NCI-H748 (cell line): ENCODE measurements around the gene PXMP4.

Experiments
- DNase-seq: peaks from one replicate; lab custom pipeline; 2025; ENCODE audit not compliant: unreplicated experiment; lab: John Stamatoyannopoulos, UW

Gene PXMP4

GRCh38 chr20:33685328-33686099, 34.6 kb downstream of the PXMP4 start:
- peak; percentile 83 for DNase-seq

DNA sequence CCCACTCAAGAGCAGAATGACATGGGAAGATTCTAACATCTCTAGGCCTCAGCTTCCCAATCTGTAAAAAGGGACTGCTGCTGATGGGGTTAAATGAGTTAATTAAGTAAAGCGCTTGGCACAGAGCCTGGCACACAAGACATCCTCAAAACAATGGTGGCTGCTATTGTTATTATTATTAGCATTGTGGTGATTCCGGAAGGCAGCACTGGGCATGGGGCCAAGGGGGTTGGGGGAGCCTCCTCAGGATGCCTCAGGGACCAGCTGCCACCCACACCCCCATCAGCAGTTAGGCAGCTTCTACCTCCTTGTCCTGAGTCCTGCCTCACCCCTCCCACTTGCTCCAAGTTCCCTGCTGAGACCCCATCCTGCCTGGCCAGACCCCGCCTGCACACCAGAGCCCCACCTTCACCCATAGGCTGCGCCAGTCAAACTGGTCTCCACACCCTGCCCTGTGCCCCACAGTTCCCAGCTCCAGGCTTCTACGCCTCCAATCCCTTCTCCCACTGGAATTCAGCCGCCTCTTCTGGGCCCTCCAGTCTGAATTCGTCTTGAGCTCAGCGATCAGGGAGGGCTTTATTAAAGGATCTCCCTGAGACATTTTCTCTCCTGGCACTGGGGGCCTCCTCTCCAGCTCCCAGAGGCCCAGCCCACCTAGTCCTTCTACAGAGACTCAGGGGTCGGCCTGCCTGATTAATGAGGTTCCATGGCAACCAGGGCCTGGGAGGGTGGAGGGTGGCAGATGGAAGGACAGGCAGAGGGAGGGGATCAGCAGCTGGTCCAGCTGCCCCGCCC, 35.4 kb downstream of the PXMP4 start:
- DNase-seq: peak; percentile 76

- DNase-seq: no peak
Observed at GRCh38 chr20:33681728-33682353, 38.3 kb downstream of the PXMP4 start.

GRCh38 chr20:33681288-33681687, 38.8 kb downstream of the PXMP4 start:
- DNase-seq: no peak

DNA sequence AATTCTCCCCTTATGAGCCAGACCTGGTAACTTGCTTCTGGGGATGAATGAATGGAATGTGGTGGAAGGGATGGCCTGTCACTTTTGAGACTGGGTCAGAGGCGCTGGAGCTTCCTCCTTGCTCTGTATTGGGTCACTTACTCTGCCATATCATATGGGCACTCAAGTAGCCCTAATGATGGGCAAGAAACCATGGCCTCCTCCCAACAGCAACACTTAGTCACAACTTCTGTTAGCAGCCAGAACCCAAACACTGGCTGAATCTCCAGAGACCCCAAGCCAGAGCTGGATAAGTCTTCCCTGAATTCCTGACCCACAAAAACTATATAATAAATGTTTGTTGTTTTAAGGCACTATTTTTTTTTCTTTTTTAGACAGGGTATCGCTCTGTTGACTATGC, 39.4 kb downstream of the PXMP4 start:
- DNase-seq: no peak

GRCh38 chr20:33679758-33680485, 40.2 kb downstream of the PXMP4 start:
- no peak for DNase-seq

GRCh38 chr20:33677991-33678702, 42.0 kb downstream of the PXMP4 start:
- DNase-seq: no peak

GRCh38 chr20:33676652-33677645, 43.2 kb downstream of the PXMP4 start:
- DNase-seq: no peak

DNA sequence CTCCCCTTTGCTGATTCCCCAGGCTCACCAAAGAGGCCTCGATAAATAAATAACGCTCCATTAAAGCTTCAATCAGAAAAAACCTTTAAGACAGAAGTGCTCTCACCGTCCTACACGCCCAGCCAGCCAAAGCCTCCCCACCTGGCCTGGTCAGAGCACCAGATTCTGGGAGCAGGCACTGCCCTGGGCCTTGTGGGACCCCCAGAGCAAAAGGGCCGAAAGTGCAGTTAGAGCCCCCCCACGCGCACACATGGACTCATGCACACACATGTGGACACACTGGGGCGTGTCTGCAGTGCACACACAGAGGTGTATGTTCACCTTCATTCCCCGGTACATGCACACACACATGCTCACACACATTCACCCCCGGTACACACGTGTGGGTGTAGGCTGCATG, 44.0 kb downstream of the PXMP4 start:
- no peak for DNase-seq

DNA sequence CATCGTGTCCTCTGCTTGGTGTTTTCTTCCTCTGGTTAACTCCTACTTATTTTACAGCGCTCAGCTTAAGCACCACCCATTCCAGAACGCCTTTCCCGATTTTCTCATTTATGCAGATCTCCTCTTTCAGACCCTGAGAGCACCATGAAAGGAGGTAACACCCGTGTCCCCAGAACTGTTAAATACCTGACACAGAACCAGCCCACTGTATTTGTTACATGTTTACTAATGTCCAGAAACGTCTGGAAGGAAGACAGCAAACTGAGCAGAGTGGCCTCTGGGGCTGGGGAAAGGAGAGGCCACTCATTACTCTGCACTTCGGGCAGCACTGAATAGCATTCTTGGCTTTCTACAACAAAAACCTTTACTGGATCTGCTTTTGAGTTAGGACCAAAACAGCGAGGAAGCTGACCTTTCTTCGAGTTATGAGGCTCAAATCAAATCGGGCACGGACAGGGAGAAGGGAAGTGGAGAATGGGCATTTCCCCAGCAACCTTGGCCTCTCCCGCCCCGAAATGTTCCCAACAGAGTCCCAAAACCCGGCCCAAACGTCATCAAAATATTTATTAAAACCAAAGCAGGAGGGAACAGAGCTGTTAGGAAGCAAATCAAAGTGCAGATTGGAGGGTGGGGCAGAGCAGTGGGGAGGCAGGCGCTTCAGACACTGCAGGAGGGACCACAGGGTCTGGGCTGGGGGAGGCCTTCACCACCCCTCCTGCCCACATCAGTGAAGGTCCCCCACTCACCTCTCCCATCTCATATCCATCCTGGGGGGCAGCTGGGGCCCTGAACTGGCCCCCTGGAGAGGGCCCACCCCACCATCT, 44.8 kb downstream of the PXMP4 start:
- DNase-seq: peak; percentile 48

- DNase-seq: peak; percentile 82
Observed at GRCh38 chr20:33674294-33675135, 45.6 kb downstream of the PXMP4 start, which contains the start of gene NECAB3. NECAB3 (minus strand) TSS chr20:33674428; CDS start chr20:33674352, 76 bp downstream.

- DNase-seq: no peak
Observed at GRCh38 chr20:33673410-33674293, 46.5 kb downstream of the PXMP4 start.

- DNase-seq: no peak
Observed at GRCh38 chr20:33673114-33673409, 47.0 kb downstream of the PXMP4 start.

DNA sequence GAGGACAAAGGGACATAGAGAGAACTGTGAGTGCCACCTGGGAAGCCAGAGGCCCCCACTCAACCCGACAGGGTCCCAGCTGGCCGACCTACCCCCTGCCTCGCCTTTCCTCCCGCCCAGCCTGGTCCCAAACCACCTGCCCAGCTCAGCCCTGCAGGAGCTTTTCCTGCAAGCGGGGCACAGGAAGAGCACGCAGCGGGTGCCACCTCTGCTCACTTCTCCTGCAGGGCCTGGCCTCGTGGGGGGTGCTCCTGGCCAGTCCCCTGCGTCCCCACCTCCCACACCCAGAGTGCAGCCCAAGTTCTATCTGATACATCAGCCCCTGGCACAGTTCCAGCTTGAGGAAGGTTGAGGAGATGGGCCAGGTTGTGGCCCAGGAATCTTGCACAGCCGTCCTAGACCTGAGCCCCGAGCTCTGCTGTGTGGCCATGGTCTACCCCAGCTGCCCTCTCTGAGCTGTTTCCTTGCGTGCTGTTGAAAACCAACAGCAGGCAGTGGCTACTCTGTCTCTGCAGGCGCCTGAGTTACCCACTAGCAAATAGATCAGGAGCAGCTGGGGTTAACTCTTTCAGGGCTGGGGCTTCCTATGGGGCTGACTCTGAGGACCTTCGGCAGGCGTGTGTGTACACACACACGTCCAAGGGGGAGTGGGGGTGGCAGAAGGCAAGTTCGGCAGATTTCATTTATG, 47.5 kb downstream of the PXMP4 start:
- DNase-seq: no peak

DNA sequence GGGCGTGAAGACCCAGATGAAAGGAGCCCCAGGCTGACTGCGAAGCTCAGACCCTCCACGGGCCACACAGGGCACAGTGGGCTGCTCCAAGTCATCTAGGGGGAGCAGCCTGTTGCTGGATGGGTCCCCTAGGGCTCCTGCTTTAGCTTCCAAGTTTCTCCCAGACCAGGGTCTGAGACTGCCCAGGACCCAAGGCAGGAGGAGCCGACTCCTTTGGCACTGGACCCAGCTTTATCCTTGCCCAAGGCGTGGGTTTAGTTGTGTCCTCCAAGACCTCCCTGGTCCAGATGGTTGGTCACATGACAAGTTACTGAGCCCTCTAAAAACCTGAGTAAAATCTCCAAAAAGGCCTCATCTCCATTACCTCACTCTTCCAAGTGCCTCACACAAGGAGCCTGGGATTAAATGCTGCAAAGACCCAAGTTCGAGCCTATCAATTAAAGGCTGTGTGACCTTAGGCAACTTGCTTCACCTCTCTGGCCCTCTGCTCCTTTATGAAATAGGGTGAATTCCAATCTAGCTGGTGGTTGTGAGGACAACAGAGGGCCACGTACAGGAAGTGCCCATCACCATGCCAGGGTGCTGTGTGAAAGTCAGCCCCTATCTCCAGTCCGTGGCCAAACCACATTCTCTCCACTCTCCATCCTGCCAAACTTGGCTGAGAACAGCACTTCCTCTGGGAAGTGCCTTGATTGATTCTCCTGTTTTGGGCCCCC, 48.4 kb downstream of the PXMP4 start:
- DNase-seq: no peak
